ENCODE measurements around the gene ME2.
"Not testable (repeated sequence)": the region's sequence is repeated elsewhere in the genome, so short reads cannot be mapped to it uniquely, and the experiment has no call there.

The ME2 gene

DNA sequence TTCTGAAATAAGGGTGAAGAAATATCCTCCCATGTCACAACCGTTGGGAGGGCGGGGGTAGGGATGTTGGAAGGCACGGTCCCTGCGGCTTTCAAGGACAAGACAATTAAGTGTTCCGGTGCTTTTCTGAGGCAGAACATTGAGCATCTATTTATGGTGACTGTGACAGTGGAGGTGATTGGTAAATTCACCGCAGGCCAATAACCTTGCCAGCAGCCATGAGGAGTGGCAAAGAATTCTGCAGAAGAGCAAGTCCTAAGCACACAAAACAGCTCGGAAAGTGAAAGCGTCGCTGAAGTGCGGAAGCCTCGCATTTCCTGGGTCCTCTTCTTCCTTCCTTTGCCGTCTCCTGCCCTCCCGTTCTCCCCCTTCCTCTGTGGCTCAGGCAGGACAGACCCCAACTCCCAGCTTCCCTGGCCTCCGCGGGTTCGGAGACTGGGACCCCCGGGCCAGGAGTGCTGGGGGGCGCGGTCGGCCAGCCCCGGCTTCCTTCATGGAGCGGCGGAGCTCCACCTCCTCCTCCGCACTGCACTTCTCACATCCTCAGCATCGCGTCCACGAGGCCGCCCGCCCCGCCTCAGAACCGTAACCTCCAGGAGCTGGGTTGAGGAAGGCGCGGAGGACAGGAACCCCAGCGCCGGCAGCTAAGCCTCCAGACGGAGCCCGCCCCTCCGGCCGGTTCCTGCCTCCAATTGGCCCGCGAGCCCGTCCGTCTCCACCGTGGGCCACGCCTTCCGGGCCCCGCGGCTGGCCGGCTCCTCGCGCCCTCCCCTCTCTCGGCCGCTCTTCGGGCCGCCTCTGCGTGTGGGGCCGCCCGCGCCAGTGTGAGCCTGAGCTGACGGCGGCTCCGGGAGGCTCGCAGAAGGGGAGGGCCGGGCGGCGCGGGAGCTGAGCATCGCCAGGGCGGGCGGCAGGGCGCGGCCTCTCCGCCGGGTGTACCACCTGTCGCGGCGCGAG lies at the start of gene ME2:
ME2 (plus strand) TSS at position 774 of the 957 bp plus-strand sequence. CDS start 16,703 bp downstream, outside the sequence.
- peak; percentile 93 for DNase-seq (ENCODE audit: low spot score)
- FAIRE-seq, result no peak

DNA sequence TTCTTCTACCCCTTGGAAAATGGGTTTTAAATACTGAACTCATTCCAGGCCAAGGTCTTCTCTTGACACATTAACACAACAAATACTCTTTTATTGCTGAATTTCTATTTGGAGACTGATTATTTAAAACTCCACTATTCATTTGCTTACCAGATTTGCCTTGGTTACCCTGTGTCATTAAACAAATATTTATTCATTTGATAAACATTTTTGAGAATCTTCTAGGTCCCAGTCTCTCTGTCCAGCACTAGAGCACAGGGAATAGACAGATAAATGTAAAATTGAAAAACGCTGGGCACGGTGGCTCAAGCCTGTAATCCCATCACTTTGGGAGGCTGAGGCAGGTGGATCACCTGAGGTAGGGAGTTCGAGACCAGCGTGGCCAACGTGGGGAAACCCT lies 49.3 kb upstream of the ME2 start:
- FAIRE-seq (no peak), DNase-seq (ENCODE audit: low spot score) (no peak)

DNA sequence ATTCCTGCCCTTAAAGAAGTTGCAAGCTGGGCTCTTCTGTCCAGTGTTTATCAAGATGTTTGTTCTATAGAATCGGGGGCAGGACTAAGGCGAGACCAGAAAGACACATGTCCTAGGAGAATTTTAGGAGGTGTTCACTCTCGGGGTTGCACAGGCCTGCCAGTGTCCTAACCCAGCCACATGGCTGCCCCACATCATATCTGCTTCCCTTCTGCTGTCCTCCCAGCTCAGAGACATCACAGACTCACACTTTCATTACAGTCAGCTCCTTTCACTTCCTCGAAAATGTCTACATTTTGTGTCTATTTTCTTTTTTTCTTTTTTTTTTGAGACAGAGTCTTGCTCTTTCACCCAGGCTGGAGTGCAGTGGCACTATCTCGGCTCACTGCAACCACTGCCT lies 48.4 kb upstream of the ME2 start:
- FAIRE-seq, result no peak
- no peak for DNase-seq (ENCODE audit: low spot score)

DNA sequence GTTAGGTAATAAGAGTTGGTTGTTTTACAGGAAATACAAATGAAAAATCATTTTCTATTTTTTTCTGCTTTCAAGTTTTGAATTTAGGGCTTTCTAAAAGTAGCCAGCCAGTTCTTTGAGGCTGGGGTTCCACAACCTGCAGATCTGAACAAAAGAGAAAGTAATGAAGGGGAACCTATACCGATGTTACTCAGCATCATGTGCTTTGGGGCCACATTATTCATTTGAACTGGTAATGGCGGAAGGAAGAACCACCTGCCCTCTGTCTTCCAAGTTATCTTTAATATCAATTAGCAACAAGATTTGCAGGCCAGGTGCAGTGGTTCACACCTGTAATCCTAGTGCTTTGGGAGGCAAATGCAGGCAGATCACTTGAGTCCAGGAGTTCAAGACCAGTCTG lies 46.2 kb upstream of the ME2 start:
- FAIRE-seq (no peak), DNase-seq (ENCODE audit: low spot score) (no peak)

DNA sequence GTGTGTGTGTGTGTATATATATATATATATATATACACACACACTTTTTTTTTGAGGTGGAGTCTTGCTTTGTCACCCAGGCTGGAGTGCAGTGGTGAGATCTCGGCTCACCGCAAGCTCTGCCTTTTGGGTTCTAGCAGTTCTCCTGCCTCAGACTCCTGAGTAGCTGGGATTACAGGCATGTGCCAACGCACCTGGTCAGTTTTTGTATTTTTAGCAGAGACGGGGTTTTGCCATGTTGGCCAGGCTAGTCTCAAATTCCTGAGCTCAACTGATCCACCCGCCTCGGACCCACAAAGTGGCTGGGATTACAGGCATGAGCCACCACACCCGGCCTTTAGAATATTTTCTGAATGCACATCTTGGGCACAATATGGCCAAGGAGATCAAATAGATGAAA lies 45.4 kb upstream of the ME2 start:
- not testable (repeated sequence) for DNase-seq (ENCODE audit: low spot score); FAIRE-seq

DNA sequence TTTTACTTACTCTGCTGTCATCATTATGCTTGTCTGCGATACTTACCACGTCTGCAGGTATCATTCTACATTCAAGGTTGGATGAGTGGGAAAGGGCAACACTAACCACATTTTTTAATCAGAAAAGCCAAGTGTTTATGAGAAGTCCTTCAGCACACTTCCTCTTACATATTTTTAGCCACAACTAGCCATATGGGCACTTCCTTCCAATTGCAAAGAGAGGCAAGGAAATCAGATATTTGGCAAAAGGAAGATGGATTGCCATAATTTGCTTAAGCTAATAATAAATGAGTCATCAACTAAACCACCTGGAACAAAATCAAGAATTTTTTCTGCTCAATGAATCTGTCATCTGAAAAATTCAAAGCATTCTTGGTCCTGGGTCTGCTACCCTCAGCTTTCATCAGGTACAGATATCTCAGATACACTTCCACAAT lies 42.4 kb upstream of the ME2 start:
- FAIRE-seq (peak; percentile 20), DNase-seq (ENCODE audit: low spot score) (peak; percentile 59)

DNA sequence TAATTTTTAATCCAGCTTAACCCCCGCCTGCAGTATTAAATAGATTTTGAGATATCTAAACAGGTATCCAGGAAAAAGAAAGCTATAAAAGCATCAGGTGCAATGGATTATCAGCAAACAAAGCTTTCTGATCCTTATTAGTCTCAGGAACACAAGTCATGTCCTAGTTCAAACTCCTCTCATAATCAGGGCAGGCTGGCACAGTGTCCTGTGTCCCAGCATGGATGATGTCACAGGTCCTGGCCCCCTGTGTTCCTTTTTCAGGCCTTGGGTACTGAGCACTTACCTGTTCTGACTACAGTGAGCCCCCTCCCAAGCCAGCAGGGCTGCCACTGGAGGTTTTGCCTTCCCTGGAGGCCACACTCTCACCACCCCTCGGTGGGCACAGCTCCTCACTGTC lies 39.6 kb upstream of the ME2 start:
- DNase-seq (ENCODE audit: low spot score) (no peak), FAIRE-seq (no peak)

DNA sequence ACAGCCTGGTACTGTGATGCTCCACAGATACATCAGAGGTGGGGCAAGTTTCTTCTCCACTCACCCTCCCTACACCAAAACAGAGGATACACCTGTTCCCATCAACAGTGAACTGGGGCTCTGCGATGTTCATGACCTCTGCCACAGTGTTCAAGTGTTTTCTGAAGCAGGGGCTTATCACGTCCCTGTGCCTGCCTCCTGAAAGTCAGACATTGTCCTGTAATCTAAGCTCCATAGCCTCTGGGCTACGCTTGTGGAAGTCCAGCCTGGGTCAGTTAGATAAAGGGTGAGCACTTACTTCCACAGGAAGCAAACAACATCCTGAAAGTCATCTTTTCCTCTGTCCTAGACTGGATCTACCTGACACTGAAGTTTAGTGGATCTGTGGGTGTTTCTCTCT lies 38.9 kb upstream of the ME2 start:
- DNase-seq (ENCODE audit: low spot score) (no peak), FAIRE-seq (no peak)

DNA sequence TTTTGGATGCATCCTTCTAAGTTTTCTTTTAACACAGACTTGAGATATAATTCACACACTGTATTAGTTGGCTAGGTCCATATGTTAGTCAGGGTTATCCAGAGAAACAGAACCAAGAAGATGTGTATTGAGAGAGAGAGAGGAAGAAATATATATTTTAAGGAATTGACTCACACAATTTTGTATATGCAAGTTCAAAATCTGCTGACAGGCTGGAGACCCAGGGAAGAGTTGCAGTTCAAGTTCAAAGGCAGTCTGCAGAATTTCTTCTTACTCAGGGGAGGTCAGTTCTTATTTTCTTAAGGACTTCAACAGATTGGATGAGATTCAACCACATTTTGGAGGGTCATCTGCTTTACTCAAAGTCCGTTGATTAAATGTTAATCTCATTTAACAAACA lies 36.1 kb upstream of the ME2 start:
- no peak for FAIRE-seq

DNA sequence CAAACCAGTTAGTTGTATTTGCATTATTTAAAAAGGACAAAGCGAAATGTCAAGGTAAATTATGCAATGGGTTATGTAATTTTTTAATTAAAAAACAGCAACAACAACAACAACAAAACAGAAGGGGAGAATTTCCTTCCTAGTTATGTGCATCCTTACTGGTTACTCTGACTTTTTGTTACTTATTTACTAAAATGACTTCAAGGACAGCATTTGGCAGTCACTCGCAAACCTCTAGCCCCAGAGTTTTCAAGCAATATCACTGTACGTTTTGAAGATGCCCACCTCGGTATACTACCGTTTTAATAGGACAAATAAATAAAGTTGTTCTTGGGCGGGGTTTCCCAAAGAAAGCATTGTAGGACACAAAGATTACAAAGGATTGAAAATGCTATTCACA lies 34.4 kb upstream of the ME2 start:
- FAIRE-seq (no peak), DNase-seq (ENCODE audit: low spot score) (no peak)

More for the DNA sequence above, 36.1 kb upstream of the ME2 start:
- DNase-seq (ENCODE audit: low spot score), result no peak

DNA sequence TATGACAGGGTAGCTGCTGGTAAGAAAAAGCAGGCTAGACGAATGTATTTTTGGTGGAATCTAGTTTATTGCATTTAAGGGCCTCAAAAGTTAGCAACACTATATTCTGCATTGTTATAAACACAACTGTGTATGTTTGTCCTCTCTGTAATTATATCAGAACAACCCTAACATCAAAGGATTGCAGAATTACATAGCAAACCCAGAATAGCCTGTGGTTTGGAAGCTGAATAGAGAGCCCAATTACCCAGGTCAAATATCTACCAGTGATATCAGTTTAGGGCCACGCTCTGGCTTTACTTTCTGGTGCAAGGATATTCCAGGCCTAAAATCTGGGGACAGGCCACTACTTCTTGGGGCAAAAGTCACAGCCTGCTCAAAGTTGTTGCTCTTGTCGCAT lies 34.0 kb upstream of the ME2 start:
- no peak for DNase-seq (ENCODE audit: low spot score)
- FAIRE-seq, result no peak

DNA sequence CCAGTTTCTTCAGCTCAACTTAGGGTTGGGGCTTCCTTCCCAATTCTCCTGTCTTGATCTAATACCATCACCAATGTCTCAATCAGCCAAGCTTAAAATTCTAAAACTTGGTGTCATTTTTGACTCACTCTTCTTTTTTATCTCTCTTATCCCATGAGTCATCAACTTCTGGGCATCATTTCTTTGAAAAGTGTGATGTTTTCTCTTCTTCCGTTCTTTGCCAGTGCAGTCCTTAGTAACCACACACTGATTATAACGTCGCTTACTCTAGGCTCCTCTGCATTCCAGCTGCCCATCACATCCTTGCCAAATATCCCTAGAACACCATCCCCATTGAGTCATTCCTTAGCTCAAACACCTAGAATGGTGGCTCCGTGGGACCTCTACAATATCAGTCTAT lies 31.7 kb upstream of the ME2 start:
- no peak for FAIRE-seq

DNA sequence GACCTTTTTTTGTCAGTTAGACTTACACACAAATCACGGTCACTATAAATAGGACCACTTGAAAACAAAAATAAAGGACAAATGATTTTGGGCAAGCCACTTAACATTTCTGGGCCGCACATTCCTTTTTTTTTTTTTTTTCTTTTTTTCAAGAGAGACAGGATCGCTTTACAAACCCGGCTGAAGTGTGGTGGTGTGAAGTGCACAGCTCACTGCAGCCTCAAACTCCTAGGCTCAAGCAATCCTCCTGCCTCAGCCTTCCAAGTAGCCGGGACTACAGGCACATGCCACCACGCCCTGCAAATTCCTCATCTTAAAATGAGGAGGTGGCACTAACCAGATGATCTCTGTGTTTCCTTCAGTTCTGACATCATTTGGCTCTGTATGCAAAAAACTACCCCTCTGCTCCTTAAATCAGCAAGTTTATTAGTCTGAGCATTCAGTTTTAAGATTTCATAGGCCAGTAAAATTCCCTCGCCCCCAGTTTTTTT lies 30.8 kb upstream of the ME2 start:
- FAIRE-seq, result no peak
- no peak for DNase-seq (ENCODE audit: low spot score)

More for the DNA sequence above, 31.7 kb upstream of the ME2 start:
- DNase-seq (ENCODE audit: low spot score), result peak; percentile 27

DNA sequence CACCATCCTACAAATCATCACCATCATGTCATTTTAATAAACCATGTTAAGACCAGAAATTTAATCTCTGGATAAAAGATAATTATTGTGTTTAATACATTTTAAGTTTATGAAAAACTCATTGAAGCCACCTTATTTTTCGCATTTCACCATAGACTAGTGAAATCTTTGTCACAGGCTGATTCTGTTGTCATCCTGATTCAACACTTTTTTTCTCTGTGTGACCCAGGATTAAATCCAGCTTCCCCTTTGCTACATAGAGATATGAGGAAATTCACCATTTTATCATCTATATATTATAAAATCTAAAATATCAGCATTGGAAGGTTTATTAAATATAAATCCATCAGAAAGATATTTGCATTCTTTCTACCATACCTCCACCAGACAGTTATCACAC lies 29.9 kb upstream of the ME2 start:
- FAIRE-seq (no peak), DNase-seq (ENCODE audit: low spot score) (no peak)

DNA sequence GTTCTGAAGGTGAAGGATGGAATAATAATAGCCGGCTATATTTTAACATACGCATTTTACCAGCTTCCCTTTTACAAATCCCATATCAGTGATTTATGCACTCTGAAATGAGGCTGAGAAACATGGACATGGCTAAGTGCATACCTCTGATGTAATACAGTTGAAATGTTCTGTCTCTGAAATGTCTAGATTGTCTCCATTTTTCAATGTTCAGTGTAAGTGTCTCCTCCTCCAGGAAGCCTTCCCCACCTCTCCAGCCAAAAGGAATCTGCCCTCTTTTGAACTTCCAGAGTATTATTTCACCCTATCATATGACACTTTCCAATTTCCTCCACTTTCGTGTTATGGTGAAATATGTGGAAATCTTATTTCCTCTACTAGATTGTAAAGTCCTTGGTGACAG lies 29.5 kb upstream of the ME2 start:
- no peak for DNase-seq (ENCODE audit: low spot score)
- FAIRE-seq, result no peak

DNA sequence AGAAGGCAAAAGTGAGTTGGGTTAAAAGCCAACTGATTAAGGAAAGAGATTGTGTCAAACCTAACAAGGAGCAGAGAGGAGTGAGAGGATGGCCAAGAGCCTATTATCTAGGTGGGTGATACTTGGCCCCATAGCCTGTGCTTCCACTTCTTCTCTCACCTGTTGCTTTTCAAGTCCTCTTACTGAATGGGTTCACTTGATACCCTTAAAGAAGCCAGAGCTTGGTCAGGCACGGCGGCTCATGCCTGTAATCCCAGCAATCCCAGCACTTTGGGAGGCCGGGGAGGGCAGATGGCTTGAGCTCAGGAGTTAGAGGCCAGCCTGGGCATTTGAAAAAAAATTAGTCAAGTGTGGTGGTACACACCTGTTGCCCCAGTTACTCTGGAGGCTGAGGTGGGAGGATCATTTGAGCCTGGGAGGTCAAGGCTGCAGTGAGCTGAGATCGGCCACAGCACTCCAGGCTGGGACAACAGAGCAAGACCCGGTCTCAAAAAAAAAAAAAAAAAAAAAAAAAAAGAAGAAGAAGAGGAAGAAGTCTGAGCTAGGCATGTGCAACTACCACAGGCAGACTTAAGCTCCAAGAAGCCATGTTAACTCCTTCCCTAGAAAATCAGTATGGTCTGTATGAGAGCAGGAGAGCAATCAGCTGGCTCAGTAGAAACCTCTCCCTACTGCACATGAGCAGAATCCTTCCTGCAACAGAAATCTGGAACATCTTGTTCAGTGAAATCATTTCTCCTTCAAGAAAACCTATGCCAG lies 28.4 kb upstream of the ME2 start:
- DNase-seq (ENCODE audit: low spot score), result no peak
- FAIRE-seq, result no peak

DNA sequence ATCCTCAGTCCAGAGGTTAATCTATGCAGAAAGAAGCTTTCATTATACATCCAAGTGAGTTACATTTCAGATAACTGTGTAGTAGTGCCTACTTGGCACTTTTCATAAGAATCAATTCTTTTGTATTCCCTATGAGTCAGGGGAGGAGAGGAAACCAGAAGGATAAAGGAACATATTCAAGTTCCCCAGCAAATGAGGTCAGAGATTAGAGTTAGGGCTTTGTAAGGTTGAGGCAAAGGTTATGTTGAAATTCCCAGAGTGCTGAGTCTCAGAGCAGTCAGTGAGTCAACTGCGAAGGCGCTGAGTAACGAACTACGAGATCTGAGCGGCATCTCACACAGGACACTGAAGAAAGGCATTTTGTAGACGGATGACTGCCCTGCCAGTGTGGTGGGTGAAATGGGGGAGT lies 25.1 kb upstream of the ME2 start:
- FAIRE-seq, result peak; percentile 13
- peak; percentile 64 for DNase-seq (ENCODE audit: low spot score)

DNA sequence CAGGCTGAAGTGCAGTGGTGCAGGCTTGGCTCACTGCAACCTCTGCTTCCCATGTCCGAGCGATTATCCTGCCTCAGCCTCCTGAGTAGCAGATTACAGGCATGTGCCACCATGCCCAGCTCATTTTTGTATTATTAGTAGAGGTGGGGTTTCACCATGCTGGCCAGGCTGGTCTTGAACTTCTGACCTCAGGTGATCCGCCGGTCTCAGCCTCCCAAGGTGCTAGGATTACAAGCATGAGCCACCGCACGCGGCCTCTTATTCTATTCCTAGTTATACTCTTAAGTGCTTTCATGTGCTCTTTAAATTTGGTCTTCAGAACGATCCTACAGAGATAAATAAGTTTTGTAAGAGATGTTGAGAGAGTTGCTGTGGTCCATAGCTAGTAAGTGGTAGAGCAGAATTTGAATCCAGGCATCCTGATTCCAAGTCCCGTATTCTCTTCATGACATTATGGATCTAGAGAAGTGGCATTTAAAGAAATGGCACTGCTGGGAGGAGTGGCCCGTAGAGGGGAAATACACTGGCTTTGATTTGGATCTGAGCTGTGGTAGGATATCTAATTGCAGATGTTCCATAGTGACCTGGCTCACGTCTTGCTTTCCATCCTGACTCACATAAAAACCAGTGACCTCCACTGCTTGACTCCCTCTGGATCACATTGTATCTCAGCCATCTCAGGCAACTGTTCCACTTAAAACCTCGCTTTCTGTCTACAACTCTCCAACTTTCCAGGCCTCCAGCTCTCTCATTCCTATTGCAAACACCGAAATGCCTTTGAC lies 22.8 kb upstream of the ME2 start:
- FAIRE-seq, result no peak

DNA sequence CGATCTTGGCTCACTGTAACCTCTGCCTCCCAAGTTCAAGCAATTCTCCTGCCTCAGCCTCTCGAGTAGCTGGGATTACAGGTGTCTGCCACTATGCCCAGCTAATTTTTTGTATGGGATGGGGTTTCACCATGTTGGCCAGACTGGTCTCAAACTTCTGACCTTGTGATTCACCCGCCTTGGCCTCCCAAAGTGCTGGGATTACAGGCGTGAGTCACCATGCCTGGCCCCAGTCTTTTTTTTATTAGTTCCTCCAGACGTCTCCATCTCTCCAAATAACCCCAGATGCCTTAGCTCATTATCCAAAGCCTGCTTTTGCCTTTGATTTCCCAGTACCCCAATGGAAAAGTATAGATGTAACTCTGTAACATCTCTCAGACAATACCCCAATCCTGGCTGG lies 21.8 kb upstream of the ME2 start:
- DNase-seq (ENCODE audit: low spot score); FAIRE-seq: not testable (repeated sequence)

More for the DNA sequence above, 22.8 kb upstream of the ME2 start:
- no peak for DNase-seq (ENCODE audit: low spot score)

DNA sequence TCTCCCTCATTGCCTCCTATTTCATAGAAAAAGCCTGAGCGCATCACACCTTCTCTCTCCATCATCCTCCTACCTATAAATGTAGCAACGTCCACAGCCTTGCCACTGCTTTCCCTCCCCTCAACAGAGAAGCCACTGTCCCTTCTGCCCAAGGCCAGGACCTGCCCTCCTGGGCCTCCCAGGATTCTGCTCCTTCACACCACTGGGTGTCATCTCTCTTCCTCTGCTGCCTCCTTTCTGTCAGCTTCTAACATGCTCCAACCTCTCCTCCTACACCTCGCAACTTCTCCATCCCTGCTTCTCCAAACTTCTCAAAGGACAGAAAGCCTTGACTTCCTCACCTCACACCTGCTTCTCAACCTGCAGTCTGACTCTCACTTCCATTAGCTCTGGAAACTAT lies 21.2 kb upstream of the ME2 start:
- DNase-seq (ENCODE audit: low spot score), result no peak
- FAIRE-seq, result no peak

DNA sequence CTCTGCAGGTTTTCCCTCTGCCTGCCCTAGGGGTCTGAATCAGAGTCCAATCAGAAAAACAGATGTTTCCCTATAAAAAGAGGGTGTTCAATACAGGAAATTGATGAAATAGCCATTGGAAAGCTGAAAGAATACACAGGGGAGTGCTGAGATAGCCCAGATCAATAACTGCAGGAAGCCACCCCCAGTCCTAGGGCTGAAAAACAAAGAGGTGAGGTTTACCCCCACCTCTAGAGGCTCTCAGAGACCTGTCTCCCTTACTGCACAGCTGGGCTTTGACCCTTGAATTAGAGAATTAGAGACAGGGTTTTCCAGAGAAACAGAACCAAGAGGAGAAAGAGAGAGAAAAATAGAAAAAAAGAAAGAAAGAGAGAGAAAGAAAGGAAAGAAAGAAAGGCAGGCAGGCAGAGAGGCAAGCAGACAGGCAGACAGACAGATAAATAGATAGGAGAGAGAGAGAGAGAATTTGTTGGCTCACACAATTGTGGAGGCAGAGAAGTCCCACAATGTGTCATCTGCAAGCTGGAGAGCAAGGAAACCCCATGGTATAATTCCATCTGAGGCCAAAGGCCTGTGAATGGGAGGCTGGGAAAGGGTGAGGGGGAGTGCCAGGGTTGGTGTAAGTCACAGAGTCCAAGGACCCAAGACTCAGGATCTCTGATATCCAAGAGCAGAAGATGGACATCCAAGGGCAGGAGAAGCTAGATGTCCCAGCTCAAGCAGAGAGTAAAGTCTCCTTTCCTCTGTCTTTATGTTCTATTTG lies 18.9 kb upstream of the ME2 start:
- no peak for FAIRE-seq

More for the DNA sequence above, 18.9 kb upstream of the ME2 start:
- no peak for DNase-seq (ENCODE audit: low spot score)

Measured in urothelium cell line (cell line).